HG03520 (cell line): Measurements from ENCODE around the gene AHNAK2.

Experiments
- ATAC-seq: cut with Tn5 transposase; IDR thresholded peaks from one replicate; pipeline ENCODE4 v1.9.1; 2021; ENCODE audit warnings: mild to moderate bottlenecking, moderate library complexity; ENCODE audit not compliant: unreplicated experiment

The AHNAK2 gene

DNA sequence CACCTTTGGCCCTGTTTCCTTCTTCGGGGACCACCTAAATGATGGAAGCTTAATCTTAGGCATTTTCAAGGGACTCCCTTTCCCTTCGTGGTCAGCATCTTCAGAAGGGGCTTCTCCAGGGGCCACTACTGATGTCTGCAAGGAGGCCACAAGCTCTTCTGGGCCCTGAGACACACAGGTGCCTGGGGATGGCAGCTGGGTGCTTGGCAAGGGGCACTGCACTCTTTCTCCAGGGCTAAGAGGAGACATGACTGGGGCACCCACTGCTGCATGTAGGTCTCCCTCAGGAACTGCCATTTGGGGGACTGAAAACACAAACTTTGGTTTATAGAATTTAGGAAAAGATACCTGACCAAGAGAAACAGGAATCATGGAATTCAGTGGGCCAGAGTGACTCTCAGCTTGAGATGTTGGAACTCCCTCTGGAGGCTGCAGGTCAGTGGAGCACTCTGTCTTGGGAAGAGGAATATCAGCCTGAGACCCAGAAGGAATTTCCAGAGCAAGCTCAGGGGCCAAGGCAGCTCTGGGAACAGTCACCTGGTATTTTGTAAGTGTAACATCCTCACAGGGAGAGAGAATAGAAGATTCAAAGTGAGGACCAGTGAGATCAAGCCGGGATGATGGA, 37.5 kb downstream of the AHNAK2 start:
- ATAC-seq = no peak

DNA sequence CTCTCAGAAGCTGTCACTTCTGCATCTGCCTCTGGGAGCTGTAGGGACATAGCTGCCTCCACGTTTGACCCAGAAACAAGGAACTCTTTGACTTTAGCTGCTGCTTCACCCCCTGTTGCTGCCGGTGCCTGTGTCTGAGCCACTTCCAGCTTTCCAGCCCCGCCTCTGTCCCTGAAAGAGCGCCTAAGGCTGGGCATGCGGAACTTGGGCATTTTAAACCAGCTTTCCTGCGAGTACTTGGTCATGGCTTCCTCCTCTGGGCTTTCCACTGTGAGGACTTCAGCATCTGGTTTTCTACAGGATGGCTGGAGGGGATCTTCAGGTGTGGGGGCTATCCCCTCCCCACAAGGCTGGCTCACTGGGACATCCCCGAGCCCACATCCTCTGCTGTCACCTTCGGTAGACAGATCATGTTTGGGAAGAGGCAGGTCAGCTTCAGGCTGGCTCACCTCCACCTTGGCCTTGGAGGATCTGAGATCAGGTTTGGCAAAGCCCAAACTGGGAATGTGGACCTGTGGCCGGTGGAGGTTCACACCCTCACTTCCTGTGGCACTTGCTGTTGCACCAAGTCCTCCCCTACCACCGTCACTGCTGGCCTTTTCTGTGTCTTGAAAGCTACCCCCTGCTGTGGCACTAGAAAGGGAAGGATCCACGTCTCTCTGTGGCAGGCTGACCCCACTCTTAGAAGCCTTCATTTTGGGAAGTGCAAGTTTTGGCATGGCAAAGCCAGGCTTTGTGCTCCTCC, 38.3 kb downstream of the AHNAK2 start:
- ATAC-seq = no peak

DNA sequence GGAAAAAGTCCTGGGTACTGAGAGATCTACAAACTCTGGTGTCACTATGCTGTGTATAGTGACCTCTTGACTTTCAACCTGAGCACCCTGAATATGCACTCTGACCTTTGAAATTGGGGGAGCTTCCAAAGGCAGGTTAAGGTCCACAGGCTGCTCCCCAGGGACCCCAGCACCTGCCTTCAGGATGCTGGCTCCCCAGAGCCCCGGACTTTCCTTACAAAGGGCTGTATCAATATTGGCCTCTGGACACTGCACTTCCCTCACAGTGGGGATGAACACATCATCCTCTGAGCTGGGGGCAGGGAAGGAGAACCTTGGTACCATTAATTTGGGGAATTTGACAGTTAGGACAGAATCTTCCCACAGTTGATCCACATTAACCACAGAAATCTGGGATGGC, 39.2 kb downstream of the AHNAK2 start:
- ATAC-seq = no peak

DNA sequence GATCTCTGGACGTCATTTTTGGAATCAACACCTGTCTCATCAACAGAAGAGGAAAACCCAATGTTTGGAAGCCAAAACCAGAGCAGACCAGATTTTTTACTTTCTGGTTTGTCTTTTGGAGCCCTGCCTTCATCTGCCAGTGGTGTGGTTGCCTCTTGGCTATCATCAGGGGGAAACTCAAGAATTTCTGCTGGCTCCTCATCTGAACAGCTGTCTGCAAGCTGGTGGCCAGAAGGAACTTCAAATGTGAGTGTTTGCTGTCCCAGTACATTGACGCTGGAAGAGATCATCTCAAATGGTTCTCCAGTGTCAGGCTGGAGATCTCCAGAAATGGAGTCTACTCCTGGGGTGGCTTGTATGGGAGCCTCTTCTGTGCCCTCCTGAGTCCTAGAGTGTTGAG, 39.7 kb downstream of the AHNAK2 start:
- ATAC-seq = no peak

DNA sequence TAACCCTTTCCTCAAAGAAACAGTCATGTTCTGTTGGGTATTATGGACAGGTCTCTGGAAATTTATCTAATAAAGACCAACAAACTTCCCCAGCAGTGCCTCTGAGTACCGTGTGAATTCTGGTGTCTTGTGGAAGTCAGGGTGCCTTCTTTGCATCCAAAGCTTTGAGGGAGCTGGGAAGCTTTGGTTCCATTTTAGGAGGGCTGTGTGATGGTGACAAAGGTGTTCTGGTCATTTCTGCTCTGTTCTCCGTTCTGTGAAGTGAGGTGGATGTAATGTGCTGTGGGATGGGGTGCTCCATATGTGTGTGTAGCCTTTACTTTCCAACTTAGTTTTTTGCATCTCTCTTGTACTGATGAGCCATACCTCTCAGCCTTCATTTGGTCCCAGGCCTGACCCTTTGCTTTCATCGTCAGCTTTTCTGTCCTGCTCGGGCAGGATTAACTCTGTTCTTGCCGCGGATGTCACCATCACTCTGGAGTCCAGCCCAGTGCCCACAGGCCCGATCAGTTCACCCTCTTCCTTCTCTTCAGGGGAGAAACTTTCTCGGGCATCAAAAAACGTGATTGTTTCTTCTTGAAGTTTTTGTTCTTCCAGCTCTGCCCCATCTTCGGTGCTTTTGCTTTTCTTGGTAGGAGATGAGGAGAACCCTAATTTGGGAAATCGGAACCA, 40.3 kb downstream of the AHNAK2 start:
- no peak for ATAC-seq

DNA sequence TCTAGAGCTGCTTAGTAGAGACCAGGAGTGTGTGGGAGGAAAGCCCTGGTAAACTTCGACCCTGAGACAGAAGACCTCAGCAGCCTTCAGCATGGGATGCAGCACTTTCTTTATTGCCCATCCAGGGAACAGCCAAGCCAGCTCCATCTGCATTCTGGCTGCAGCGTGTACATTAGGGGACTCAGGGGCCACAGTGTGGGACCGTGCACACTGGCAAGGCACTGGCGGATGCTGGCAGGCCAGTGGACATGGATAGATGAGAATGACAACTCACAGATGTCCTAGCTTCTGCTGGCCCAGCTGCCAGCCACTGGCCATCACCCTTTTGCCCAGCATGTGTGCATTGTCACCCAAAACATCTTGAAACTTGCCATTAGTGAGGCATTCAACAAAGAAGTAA, 41.0 kb downstream of the AHNAK2 start:
- ATAC-seq = no peak

DNA sequence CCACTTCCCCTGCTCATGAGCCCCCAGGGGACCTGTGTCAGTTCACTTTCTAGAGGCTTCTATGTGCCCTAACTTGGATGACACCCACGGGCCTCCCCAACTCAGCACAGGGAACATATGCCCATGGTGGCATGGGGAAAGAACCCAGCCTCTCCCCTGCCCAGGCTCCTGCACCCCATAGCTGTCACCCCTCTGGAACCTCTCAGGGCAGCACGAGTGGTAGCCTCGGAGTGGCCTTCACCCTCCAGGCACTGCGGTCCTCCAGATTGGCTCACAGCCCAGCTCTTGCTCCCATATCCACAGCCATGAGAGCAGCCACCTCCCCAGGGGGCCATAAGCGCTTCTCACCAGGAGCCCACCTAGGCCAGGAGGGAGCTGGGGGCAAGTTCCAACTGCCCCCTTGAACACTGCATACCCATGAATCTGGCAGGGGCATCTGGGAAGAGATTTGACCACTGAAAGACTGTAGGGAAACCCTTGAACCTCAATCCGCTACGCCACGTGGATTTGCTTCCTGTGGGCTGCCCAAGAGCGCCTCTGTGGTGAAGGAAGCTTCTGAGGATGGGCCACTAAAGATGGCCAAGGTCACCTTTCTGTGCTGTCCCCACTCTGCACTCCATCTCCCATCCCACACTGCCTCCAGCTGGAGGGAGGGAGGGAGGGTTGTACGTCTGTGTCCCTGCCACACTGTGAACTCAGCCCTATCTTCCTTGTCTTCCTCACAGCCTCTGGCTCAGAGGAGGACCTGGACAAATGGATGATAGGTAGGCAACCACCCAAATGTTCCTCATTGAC, 41.6 kb downstream of the AHNAK2 start:
- ATAC-seq = no peak

DNA sequence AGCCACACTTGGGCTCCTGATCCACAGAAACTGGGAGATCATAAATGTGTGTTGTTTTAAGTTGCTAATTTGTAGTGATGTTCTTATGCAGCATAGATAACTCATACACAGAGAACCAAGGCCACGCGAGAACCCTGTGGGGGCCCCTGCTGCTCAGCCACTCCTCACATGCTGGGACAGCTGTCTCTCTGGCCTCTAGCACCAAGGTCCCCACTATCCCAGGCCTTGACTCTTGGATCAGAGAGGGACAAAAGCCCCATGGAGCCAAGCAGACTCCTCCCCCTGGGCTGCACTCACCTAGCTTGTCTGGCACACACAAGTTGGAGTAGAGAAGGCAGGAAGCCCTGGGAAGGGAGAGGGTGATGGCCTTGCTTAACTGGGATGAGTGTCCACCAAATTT, 42.2 kb downstream of the AHNAK2 start:
- ATAC-seq = no peak

DNA sequence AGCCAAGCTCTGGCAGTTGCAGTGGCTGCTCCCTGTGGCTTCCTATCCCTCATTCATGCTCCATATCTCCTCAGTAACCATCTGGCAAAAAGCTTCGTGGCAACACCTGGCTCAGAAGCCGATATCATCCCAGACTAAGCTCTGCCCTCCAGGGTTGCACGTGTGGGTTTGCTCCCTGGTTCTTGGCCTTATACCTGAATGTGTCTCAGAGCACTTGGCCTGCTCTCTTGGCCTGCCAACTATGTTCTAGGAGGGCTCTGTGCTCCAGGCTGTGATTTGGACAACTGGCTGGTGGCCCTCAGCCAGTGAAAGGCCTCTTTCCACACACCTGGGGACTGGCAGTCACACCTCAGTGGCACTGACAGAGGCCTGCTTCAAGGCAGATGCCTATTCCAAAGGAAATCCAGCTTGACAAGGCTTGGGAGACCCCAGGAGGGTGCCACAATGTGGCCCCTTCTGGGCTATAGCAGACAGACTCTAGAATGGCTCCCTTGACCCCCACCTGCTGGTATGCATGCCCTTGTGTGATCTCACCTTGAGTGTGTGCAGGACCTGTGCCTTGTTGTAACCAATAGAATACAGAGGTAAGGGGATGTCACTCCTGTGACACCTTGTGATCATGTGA, 43.0 kb downstream of the AHNAK2 start:
- no peak for ATAC-seq

DNA sequence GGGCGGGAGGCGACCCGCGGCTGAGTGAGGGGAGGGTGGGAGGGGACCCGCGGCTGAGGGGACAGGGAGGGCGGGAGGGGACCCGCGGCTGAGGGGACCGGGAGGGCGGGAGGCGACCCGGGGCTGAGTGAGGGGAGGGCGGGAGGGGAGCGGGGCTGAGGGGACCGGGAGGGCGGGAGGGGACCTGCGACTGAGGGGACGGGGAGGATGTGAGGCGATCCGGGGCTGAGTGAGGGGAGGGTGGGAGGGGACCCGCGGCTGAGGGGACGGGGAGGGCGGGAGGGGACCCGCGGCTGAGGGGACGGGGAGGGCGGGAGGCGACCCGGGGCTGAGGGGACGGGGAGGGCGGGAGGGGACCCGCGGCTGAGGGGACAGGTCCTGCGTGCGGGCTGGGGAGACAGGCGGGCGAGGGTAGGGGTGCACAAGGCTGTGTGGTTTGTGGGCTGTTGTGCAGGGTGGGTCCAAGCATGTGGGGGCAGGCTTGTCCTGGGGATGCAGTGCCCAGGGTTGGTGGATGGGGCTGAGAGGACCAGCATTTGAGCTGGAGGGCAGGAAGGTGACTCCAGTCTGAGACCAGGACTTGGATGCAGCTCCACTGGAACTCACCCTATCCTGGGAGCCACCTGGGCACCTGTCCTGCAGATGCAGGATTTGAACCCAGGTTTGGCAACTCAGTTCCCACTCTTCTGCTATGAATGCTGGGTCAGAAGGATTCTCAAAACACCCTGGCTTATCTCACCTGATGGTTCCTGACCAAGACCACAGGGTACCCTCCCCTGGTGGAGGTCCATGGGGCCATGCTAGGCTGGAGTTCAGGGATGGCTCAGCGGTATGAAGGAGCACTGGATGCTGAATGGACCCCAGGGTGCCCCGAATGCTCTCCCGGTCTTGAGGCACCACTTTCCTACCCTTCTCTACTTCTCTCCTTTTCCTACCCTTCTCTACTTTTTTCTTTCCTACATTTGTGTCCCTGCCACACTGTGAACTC, 44.1 kb downstream of the AHNAK2 start:
- ATAC-seq = no peak

DNA sequence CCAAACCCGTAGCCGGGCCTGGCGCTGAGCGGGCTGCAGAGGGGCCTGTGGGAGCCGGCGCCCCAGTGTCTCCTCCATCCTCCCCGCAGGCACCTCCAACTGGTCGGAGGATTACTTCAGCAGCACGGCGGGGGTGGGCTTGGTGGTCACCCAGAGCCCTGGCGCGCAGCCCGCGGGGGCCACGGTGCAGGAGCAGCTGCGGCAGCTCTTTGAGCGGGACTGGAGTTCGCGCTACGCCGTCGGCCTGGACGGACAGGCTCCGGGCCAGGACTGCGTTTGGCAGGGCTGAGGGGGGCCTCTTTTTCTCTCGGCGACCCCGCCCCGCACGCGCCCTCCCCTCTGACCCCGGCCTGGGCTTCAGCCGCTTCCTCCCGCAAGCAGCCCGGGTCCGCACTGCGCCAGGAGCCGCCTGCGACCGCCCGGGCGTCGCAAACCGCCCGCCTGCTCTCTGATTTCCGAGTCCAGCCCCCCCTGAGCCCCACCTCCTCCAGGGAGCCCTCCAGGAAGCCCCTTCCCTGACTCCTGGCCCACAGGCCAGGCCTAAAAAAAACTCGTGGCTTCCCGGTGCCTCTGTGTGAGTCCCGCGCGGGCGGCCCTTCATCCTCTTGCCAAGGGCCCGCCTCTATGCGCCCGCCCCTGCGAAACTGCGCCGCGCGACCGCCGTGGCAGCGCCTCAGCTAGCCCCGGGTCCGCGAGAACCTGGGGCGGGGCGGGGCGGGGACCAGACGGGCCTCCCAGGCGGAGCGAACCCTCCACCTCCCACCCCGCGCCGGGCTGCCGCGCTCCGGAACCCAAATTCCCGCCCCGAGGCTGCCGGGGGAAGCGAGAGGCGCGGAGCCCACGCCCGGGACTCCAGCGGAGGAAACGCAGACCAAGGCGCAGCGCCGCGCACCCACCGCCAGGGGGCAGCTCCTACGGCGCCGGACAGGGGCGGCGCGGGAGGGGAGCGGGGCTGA, 45.2 kb downstream of the AHNAK2 start:
- ATAC-seq = peak; percentile 50

DNA sequence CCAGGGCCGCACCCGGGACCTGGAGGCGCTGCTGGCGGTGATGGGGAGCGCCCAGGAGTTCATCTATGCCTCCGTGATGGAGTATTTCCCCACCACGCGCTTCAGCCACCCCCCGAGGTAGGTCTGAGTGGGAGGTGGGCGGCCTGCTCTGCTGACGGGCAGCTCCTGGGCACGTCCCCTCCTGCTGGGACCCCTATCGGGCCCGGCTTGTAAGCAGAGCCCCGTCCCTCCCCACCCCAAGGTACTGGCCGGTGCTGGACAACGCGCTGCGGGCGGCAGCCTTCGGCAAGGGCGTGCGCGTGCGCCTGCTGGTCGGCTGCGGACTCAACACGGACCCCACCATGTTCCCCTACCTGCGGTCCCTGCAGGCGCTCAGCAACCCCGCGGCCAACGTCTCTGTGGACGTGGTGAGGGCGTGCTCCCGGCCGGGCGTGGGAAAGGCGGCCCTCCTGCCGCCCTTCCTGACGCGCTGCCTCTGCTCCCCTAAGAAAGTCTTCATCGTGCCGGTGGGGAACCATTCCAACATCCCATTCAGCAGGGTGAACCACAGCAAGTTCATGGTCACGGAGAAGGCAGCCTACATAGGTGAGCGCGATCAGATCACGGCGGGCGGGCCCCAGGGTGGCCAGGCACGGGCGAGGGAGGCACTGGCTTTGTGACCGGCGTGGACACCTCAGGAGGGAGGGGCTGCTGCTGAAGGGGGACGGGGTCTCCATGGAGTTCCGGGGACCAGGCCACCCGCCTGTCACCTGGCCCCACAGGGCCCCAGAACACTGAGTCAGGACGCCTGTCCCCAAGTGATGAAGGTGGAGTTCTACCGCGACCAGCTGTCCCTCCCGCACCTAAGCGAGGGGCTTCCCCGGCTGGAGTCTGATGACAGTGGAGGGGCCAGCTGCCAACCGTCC, 46.2 kb downstream of the AHNAK2 start:
- no peak for ATAC-seq

DNA sequence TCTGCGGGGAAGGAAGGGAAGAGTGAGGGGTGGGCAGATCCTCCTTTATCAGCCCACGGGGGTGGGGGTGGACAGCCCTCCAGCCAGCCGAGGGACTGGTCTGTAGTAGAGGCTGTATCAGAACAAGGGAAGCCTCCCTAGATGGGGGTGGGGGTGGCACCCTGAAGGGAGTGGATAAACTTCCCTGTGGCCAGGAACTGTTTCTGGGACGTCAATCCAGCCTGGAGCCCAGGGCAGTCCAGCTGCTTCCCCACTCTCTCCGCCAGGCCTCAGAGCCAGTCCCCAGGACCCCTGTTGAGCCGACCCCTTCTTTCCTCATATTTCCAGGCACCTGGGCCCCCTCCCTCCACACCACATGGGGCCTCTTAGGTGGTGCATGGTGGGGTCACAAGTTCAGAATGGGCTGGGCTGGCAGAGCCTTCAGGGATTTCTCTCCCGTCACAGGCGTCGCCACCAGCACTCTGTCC, 46.8 kb downstream of the AHNAK2 start:
- ATAC-seq = no peak

DNA sequence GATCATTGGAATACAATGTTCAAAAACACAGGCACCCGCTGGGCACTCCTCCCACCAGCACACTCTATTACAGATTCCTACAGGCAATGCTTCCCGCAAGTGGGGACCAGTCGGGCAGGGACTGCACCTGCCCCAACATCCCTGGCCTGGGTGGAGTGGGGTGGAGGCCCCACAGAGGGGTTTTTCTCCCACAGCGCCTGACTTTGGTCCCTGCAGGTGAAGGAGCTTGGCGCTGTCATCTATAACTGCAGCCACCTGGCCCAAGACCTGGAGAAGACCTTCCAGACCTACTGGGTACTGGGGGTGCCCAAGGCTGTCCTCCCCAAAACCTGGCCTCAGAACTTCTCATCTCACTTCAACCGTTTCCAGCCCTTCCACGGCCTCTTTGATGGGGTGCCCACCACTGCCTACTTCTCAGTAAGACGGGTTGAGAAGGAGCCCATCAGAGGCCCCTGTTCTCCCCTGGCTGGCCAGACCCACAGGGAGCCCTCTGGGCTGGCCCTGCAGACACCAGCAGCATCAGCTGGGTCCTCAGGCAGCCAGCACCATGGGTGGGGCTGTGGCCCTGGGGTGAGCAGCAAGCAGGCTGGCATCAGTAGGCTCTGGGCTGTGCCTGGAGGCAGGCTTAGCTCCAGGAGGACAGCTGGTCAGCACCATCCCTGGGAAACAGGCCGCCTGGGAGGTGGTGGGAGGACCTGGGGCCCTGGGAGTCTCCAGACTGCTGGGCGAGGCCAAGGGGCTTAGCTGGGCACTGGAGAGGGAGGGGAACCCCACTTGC, 47.5 kb downstream of the AHNAK2 start:
- no peak for ATAC-seq

DNA sequence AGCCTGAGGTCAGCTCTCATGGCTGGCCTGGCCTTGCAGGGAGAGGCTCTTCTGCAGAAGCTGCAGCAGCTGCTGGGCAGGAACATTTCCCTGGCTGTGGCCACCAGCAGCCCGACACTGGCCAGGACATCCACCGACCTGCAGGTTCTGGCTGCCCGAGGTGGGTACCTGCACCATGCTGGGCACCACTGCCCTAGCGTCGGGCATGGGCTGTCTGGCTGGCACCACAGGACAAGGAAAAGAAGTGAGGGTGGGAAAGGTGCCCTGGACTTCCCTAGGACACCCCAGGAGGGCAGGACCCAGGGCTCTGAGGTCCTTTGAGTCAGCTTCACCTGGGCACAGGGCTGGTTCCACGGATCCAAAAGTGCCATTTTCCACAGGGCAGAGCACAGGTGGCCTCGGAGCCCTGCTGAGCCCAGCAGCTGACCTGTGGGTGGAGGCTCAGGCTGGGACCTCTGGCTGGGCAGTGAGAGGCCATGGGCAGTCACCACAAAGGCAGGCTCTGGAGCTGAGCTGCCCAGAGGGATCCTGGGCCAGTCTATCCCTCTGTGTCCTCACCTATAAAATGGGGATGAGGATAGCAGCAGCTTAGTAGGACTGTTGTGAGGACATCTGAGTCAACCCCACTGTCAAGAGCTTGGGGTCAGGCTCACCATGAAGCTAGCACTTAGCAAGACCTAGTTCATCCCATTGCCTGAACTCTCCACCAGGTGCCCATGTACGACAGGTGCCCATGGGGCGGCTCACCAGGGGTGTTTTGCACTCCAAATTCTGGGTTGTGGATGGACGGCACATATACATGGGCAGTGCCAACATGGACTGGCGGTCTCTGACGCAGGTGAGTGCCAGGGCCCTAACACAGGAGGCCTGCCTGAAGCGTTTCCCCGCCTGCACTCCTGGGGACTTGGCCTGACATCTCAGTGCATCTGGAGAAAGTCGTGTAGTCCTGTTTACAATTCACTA, 48.6 kb downstream of the AHNAK2 start:
- no peak for ATAC-seq
